Gastrocnemius medialis (tissue), 4 donors: ENCODE results near the gene FBXO24. TPM values are rescaled to one million over a fixed set of nuclear protein-coding genes. Genes with fewer than 3 reads are reported as not detected.

Experiments used
- ATAC-seq, 2 donors: fragments of 150-250 bp; one replicate each; pipeline ENCODE4 v1.9.1; 2016
- DNase-seq, 2 donors: peaks; one replicate each; pipeline ENCODE4 v3.0.0-alpha.2; 2019
- H3K27ac ChIP-seq, 4 donors: fragments of 200-600 bp; sonication (generic); 1 replicate in 1 of 4; 2 replicates in 3 of 4; pipeline ENCODE4 v1.5.1; 2016 to 2018; ENCODE audit warnings: mild to moderate bottlenecking in 2 of 4, moderate library complexity in 1 of 4
- H3K27me3 ChIP-seq, 3 donors: fragments of 200-600 bp; sonication (generic) in 2 of 3; 1 replicate in 1 of 3; 2 replicates in 2 of 3; pipeline versions ENCODE4 v1.5.1 to v1.6.0; 2016 to 2019; ENCODE audit warnings: mild to moderate bottlenecking in 1 of 3, moderate library complexity in 1 of 3
- H3K36me3 ChIP-seq, 2 donors: fragments of 200-600 bp; sonication (generic) in 1 of 2; one replicate each; pipeline ENCODE4 v1.5.1; 2017 to 2018
- H3K4me1 ChIP-seq, 2 donors: fragments of 200-600 bp; sonication (generic) in 1 of 2; one replicate each; pipeline ENCODE4 v1.5.1; 2016 to 2017; ENCODE audit warnings: mild to moderate bottlenecking in 2 of 2
- H3K4me3 ChIP-seq, 4 donors: fragments of 200-600 bp; sonication (generic) in 3 of 4; 1 replicate in 1 of 4; 2 replicates in 3 of 4; pipeline ENCODE4 v1.5.1; 2016 to 2019; ENCODE audit warnings: mild to moderate bottlenecking in 2 of 4
- H3K9me3 ChIP-seq, 3 donors: fragments of 200-600 bp; sonication (generic) in 2 of 3; 1 replicate in 1 of 3; 2 replicates in 2 of 3; pipeline ENCODE4 v1.5.1; 2016 to 2019
- POLR2A ChIP-seq, 2 donors: fragments of 450-650 bp; IDR thresholded peaks; one replicate each; pipeline ENCODE4 v1.6.1; 2017; ENCODE audit warnings: antibody characterized with exemption in 2 of 2, mild to moderate bottlenecking in 2 of 2, moderate library complexity in 2 of 2
- in situ Hi-C, 4 donors: fragments of 200-750 bp; cut with MboI; loops; one replicate each; pipeline versions ENCODE4 v1.15.0 to v1.8.0; 2017; ENCODE audit warnings: low sequenced_read_pairs in 4 of 4
- intact Hi-C: fragments of 100-400 bp; cut with DNase I; formaldehyde crosslinking; loops from one replicate; pipeline ENCODE4 v1.15.1; 2023; ENCODE audit warnings: low total_unique reads
- total RNA-seq, 4 donors: library from RNA; depleted of rRNA; stranded (reverse); fragments of >200 nt; gene quantifications; one replicate each; pipeline versions ENCODE4 v1.1.0 to v1.2.3, GENCODE V29; 2016
- TF ChIP-seq, protein P1 (sequence below), 5 experiments: fragments of 450-650 bp in 3 of 5; fragments of 200-600 bp in 2 of 5; sonication (generic) in 2 of 5; IDR thresholded peaks in 4 of 5; conservative IDR thresholded peaks in 1 of 5; 1 replicate in 4 of 5; 2 replicates in 1 of 5; pipeline ENCODE4 v1.5.1; 2016 to 2019; ENCODE audit warnings: antibody characterized with exemption in 5 of 5, mild to moderate bottlenecking in 3 of 5, moderate library complexity in 3 of 5

Gene FBXO24
- total RNA-seq, 4 donors from 2014 or later = not detected

DNA sequence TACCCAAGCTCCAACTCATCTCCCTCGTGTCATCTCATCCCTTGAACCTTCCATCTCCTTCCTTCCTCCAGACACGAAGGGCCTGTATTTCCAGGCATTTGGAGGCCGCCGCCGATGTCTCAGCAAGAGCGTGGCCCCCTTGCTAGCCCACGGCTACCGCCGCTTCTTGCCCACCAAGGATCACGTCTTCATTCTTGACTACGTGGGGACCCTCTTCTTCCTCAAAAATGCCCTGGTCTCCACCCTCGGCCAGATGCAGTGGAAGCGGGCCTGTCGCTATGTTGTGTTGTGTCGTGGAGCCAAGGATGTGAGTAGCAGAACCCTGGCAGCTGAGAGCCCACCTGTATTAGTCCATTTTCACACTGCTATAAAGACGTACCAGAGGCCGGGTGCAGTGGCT is 5.5 kb downstream of the FBXO24 start:
- Histone ChIP-seq H3K9me3 (no peaks in the 10 kb centered on the region), H3K36me3 (no peaks in the 10 kb centered on the region), H3K27me3 (no peaks in the 10 kb centered on the region), H3K27ac (no peak overlapping the region), H3K4me1 (peaks cover 0 to 5% of the 10 kb centered on the region in 2 donors), H3K4me3 (no peak overlapping the region)
- in situ Hi-C loops = loop anchor here in 1 of 4 donors (25.0 kb wide), 1 partner anchor 271 kb away; the partner anchor contains the start of genes SLC12A9 and TRIP6
- TF ChIP-seq, protein P1, sequence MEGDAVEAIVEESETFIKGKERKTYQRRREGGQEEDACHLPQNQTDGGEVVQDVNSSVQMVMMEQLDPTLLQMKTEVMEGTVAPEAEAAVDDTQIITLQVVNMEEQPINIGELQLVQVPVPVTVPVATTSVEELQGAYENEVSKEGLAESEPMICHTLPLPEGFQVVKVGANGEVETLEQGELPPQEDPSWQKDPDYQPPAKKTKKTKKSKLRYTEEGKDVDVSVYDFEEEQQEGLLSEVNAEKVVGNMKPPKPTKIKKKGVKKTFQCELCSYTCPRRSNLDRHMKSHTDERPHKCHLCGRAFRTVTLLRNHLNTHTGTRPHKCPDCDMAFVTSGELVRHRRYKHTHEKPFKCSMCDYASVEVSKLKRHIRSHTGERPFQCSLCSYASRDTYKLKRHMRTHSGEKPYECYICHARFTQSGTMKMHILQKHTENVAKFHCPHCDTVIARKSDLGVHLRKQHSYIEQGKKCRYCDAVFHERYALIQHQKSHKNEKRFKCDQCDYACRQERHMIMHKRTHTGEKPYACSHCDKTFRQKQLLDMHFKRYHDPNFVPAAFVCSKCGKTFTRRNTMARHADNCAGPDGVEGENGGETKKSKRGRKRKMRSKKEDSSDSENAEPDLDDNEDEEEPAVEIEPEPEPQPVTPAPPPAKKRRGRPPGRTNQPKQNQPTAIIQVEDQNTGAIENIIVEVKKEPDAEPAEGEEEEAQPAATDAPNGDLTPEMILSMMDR (IDR thresholded peaks at IDR 0.05 in 4 of 5, conservative IDR thresholded peaks at IDR 0.05 in 1 of 5) = no peak
- TF ChIP-seq POLR2A (IDR thresholded peaks at IDR 0.05) = no peak
- intact Hi-C loops = no loop called here
- ATAC-seq (no peak), DNase-seq (no peak)

- H3K4me1 ChIP-seq = no peaks in the 10 kb centered on the region
- intact Hi-C loops = no loop called here
- no peak for DNase-seq
- no peak for ATAC-seq
- H3K27me3 ChIP-seq = no peaks in the 10 kb centered on the region
- no peak for TF ChIP-seq POLR2A (IDR thresholded peaks at IDR 0.05)
- TF ChIP-seq, protein P1 (IDR thresholded peaks at IDR 0.05 in 4 of 5, conservative IDR thresholded peaks at IDR 0.05 in 1 of 5) = no peak
- no peaks in the 10 kb centered on the region for H3K9me3 ChIP-seq
- H3K27ac ChIP-seq = no peak overlapping the region
- H3K36me3 ChIP-seq = no peaks in the 10 kb centered on the region
- in situ Hi-C loops = loop anchor here in 1 of 4 donors (25.0 kb wide), 1 partner anchor 267 kb away; the partner anchor contains the start of genes SLC12A9 and TRIP6
- no peak overlapping the region for H3K4me3 ChIP-seq
Observed at GRCh38 chr7:100595188-100595587, 9.1 kb downstream of the FBXO24 start.

DNA sequence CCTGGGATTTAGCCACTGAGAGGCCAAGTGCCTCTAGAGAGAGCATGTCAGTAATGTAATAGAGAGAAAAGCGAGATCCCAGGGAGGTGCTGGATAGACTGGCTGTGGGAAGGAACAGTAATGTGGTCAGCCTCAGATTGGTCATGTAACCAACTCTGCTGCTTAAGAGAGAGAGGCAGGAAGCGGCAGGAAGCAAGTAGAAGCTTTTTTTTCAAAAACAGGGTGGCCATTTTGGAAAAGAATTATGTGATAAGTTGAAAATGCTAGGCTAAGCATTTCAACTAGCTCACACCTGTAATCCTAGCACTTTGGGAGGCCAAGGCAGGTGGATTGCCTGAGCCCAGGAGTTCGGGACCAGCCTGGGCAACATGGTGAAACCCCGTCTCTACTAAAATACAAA is 12.3 kb downstream of the FBXO24 start:
- DNase-seq (no peak), ATAC-seq (no peak)
- no peak for TF ChIP-seq POLR2A (IDR thresholded peaks at IDR 0.05)
- TF ChIP-seq, protein P1 (IDR thresholded peaks at IDR 0.05 in 4 of 5, conservative IDR thresholded peaks at IDR 0.05 in 1 of 5) = no peak
- Histone ChIP-seq H3K36me3 (no peaks in the 10 kb centered on the region), H3K4me1 (no peaks in the 10 kb centered on the region), H3K27ac (no peak overlapping the region), H3K4me3 (no peak overlapping the region), H3K27me3 (peaks cover 0 to 7% (median 0%) of the 10 kb centered on the region in 3 donors), H3K9me3 (no peaks in the 10 kb centered on the region)
- intact Hi-C loops = no loop called here
- in situ Hi-C loops = loop anchor here in 1 of 4 donors (25.0 kb wide), 1 partner anchor 264 kb away; the partner anchor contains the start of genes SLC12A9 and TRIP6

DNA sequence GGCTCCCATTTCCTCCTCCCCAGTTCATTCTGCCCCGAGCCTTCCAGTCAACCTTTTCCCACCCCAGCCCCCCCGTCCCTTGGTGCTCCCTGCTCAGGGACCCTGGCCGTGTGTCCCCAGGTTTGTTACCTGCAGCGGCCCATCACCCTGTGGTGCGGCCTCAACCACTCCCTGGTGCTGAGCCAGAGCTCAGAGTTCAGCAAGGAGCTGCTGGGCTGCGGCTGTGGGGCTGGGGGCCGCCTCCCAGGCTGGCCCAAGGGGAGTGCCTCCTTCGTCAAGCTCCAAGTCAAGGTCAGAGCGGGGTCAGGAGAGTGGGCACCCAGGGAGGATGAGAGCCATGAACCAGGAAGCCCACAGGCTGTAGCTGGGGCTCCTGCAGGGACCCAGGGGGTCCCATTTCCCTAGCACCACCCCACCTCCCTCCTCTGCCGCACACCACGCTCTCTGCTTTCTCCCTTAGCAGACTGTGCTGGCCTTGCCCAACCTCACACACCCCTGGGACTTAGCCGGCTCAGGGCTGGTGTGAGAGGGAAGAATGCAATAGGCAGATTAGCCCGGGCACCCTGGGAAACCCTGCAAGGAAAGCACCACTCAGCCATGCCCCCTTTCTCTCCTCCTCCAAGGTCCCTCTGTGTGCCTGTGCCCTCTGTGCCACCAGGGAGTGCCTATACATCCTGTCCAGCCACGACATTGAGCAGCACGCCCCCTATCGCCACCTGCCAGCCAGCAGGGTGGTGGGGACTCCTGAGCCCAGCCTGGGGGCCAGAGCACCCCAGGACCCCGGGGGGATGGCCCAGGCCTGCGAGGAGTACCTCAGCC is 14.0 kb downstream of the FBXO24 start:
- Histone ChIP-seq H3K27me3 (peaks cover 0 to 11% (median 7%) of the 10 kb centered on the region in 3 donors), H3K4me1 (peaks cover 3 to 10% of the 10 kb centered on the region in 2 donors), H3K36me3 (no peaks in the 10 kb centered on the region), H3K4me3 (no peak overlapping the region), H3K9me3 (no peaks in the 10 kb centered on the region), H3K27ac (no peak overlapping the region)
- TF ChIP-seq POLR2A (IDR thresholded peaks at IDR 0.05) = no peak
- TF ChIP-seq, protein P1 (IDR thresholded peaks at IDR 0.05 in 4 of 5, conservative IDR thresholded peaks at IDR 0.05 in 1 of 5) = no peak
- in situ Hi-C loops = loop anchor here in 1 of 4 donors (25.0 kb wide), 1 partner anchor 262 kb away; the partner anchor contains the start of genes SLC12A9 and TRIP6
- intact Hi-C loops = loop anchor here (10.0 kb wide), 1 partner anchor 1475 kb away; no protein-coding TSS in a partner anchor
- no peak for DNase-seq
- no peak for ATAC-seq
